GM12878 (cell line): ENCODE data around the gene CREG1. TPM values are rescaled to one million over a fixed set of nuclear protein-coding genes. Genes with fewer than 3 reads are reported as not detected.

ENCODE experiments used
- ATAC-seq: fragments of 200-7000 bp; cut with Tn5 transposase; 3 replicates; pipeline ENCODE4 v1.9.1; 2020; ENCODE audit warnings: mild to moderate bottlenecking, moderate library complexity
- BruUV-seq: library from RNA; stranded (reverse); fragments of 400-500 nt; replicated peaks from 2 replicates; lab custom pipeline; 2021; lab: Mats Ljungman, UMichigan
- CTCF ChIA-PET: fragments of 300-600 bp; sonication (Branson Sonifier 250); formaldehyde crosslinking; extraction: SDS; loops from one replicate; lab custom pipeline; 2021; ENCODE audit warnings: inconsistent platforms; lab: Yijun Ruan, JAX
- POLR2A ChIA-PET: fragments of 350-600 bp; formaldehyde crosslinking; extraction: SDS; loops from one replicate; lab custom pipeline; 2021; ENCODE audit warnings: inconsistent platforms; lab: Charles Lee
- RAD21 ChIA-PET: fragments of 300-600 bp; sonication (Branson Sonifier 250); formaldehyde crosslinking; loops from one replicate; lab custom pipeline; 2023; ENCODE audit warnings: antibody characterized with exemption; ENCODE audit not compliant: unreplicated experiment; lab: Charles Lee
- SMC1A ChIA-PET: fragments of 300-600 bp; sonication (Branson Sonifier 250); formaldehyde crosslinking; loops from one replicate; lab custom pipeline; 2023; ENCODE audit not compliant: unreplicated experiment, uncharacterized antibody; lab: Charles Lee
- DNase-seq: peaks from one replicate; pipeline ENCODE4 v3.0.0-alpha.2; 2011; ENCODE audit warnings: low read depth, low spot score
- FAIRE-seq: peaks from 3 replicates; lab custom pipeline; 2011; peaks lifted over from hg19 to GRCh38; lab: Jason Lieb, UNC
- H2AFZ ChIP-seq: 2 replicates; pipeline ENCODE4 v1.6.0; 2011; ENCODE audit warnings: low read depth, low read length, control low read depth; ENCODE audit not compliant: control insufficient read depth
- H3K27ac ChIP-seq: 2 replicates; pipeline ENCODE4 v1.5.1; 2011; ENCODE audit warnings: control low read depth; ENCODE audit not compliant: control insufficient read depth, insufficient read depth
- H3K27me3 ChIP-seq, 2 experiments: replicated peaks in 1 of 2; 2 replicates each; pipeline versions ENCODE4 v1.6.0 to v1.6.1; 2011; ENCODE audit warnings: low read length in 1 of 2; ENCODE audit not compliant: control insufficient read depth in 2 of 2, insufficient read depth in 2 of 2
- H3K36me3 ChIP-seq, 2 experiments: 2 replicates each; pipeline ENCODE4 v1.5.1; 2011; ENCODE audit warnings: low read length in 1 of 2; ENCODE audit not compliant: control insufficient read depth in 2 of 2, insufficient read depth in 2 of 2
- H3K4me1 ChIP-seq: 2 replicates; pipeline ENCODE4 v1.6.1; 2011; ENCODE audit warnings: mild to moderate bottlenecking, low read length, moderate library complexity, mixed read lengths; ENCODE audit not compliant: control insufficient read depth, insufficient read depth
- H3K4me2 ChIP-seq: 2 replicates; pipeline ENCODE4 v1.6.0; 2011; ENCODE audit warnings: control low read depth; ENCODE audit not compliant: control insufficient read depth, insufficient read depth
- H3K4me3 ChIP-seq: fragments of 200-600 bp; sonication (generic); 2 replicates; pipeline ENCODE4 v1.5.1; 2016
- H3K79me2 ChIP-seq: 2 replicates; pipeline ENCODE4 v1.6.0; 2011; ENCODE audit warnings: low read length; ENCODE audit not compliant: control insufficient read depth, insufficient read depth
- H3K9ac ChIP-seq: 2 replicates; pipeline ENCODE4 v1.8.0; 2011; ENCODE audit warnings: low read length, control low read depth, mixed read lengths; ENCODE audit not compliant: control insufficient read depth, insufficient read depth
- H3K9me3 ChIP-seq: replicated peaks from 3 replicates; pipeline ENCODE4 v1.5.1; 2011; ENCODE audit warnings: mild to moderate bottlenecking, low read length; ENCODE audit not compliant: control insufficient read depth, insufficient read depth
- H4K20me1 ChIP-seq: 2 replicates; pipeline ENCODE4 v1.6.0; 2011; ENCODE audit not compliant: control insufficient read depth, insufficient read depth
- BCLAF1 ChIP-seq: fragments of 450-650 bp; IDR thresholded peaks from 2 replicates; pipeline ENCODE4 v1.6.1; 2017; ENCODE audit warnings: antibody characterized with exemption, mild to moderate bottlenecking, moderate library complexity
- EGR1 ChIP-seq, 2 experiments: IDR thresholded peaks; 1 replicate in 1 of 2; 2 replicates in 1 of 2; pipeline ENCODE4 v1.6.1; 2011 to 2012; ENCODE audit warnings: low read depth in 2 of 2, low read length in 2 of 2, borderline replicate concordance in 1 of 2, mild to moderate bottlenecking in 1 of 2, moderate library complexity in 1 of 2
- ESRRA ChIP-seq: IDR thresholded peaks from 2 replicates; pipeline ENCODE4 v1.6.1; 2012; ENCODE audit warnings: mild to moderate bottlenecking, low read length, improper control_type of control experiment
- FOS ChIP-seq: IDR thresholded peaks from 3 replicates; pipeline ENCODE4 v1.6.1; 2011; ENCODE audit warnings: borderline replicate concordance; ENCODE audit not compliant: insufficient read length; ENCODE audit errors: extremely low read depth
- HCFC1 ChIP-seq: fragments of 150-350 bp; IDR thresholded peaks from 2 replicates; pipeline ENCODE4 v1.6.1; 2014; ENCODE audit warnings: low read length
- HDAC2 ChIP-seq: fragments of 200-600 bp; sonication (generic); IDR thresholded peaks from 2 replicates; pipeline ENCODE4 v1.6.1; 2017
- IKZF1 ChIP-seq: fragments of 450-650 bp; conservative IDR thresholded peaks from 2 replicates; pipeline ENCODE4 v1.6.1; 2017; ENCODE audit warnings: antibody characterized with exemption, mild to moderate bottlenecking
- IKZF2 ChIP-seq, 2 experiments: fragments of 450-650 bp; IDR thresholded peaks; 2 replicates each; pipeline ENCODE4 v1.6.1; 2017; ENCODE audit warnings: mild to moderate bottlenecking in 2 of 2, moderate library complexity in 2 of 2
- JUNB ChIP-seq: IDR thresholded peaks from 2 replicates; pipeline ENCODE4 v1.6.1; 2016; ENCODE audit warnings: antibody characterized with exemption, mild to moderate bottlenecking
- NFXL1 ChIP-seq: fragments of 450-650 bp; IDR thresholded peaks from 2 replicates; pipeline ENCODE4 v1.6.1; 2017; ENCODE audit warnings: antibody characterized with exemption, mild to moderate bottlenecking, borderline replicate concordance
- NR2C2 ChIP-seq: IDR thresholded peaks from 2 replicates; pipeline ENCODE4 v1.6.1; 2011; ENCODE audit warnings: borderline replicate concordance, low read depth; ENCODE audit not compliant: control insufficient read depth, insufficient read length
- PAX8 ChIP-seq: fragments of 450-650 bp; IDR thresholded peaks from 2 replicates; pipeline ENCODE4 v1.6.1; 2017; ENCODE audit warnings: mild to moderate bottlenecking, moderate library complexity
- RELA ChIP-seq: fragments of 450-650 bp; IDR thresholded peaks from 2 replicates; pipeline ENCODE4 v1.8.0; 2014; ENCODE audit warnings: borderline replicate concordance; ENCODE audit not compliant: partially characterized antibody
- SIX5 ChIP-seq: IDR thresholded peaks from 2 replicates; pipeline ENCODE4 v1.6.1; 2011; ENCODE audit warnings: mild to moderate bottlenecking, low read depth, low read length, moderate library complexity; ENCODE audit not compliant: severe bottlenecking
- SMARCA5 ChIP-seq: fragments of 450-650 bp; IDR thresholded peaks from 2 replicates; pipeline ENCODE4 v1.6.1; 2017; ENCODE audit warnings: mild to moderate bottlenecking
- SRF ChIP-seq, 2 experiments: IDR thresholded peaks; 2 replicates each; pipeline ENCODE4 v1.6.1; 2011; ENCODE audit warnings: low read depth in 2 of 2, low read length in 2 of 2, mild to moderate bottlenecking in 1 of 2, moderate library complexity in 1 of 2
- SUZ12 ChIP-seq: fragments of 200-600 bp; sonication (generic); IDR thresholded peaks from one replicate; pipeline ENCODE4 v1.6.1; 2018; ENCODE audit warnings: antibody characterized with exemption, mild to moderate bottlenecking; ENCODE audit not compliant: unreplicated experiment
- TARDBP ChIP-seq: IDR thresholded peaks from 2 replicates; pipeline ENCODE4 v1.6.1; 2016; ENCODE audit warnings: borderline replicate concordance
- ZBED1 ChIP-seq: IDR thresholded peaks from 2 replicates; pipeline ENCODE4 v1.6.1; 2016; ENCODE audit warnings: borderline replicate concordance
- ZNF207 ChIP-seq: fragments of 450-650 bp; IDR thresholded peaks from 2 replicates; pipeline ENCODE4 v1.6.1; 2014; ENCODE audit warnings: antibody characterized with exemption, mild to moderate bottlenecking, borderline replicate concordance
- ZSCAN29 ChIP-seq: fragments of 450-650 bp; IDR thresholded peaks from 2 replicates; pipeline ENCODE4 v1.6.1; 2017; ENCODE audit warnings: mild to moderate bottlenecking, moderate library complexity
- WGBS: methylation state at CpG from one replicate; pipeline ENCODE4 v1.1.6; 2016; ENCODE audit warnings: low lambda C conversion rate; ENCODE audit not compliant: insufficient replicate concordance, insufficient coverage; ENCODE audit errors: missing lambda C conversion rate; 5-methylcytosine and 5-hydroxymethylcytosine counted together
- in situ Hi-C: fragments of 300-500 bp; cut with MboI; formaldehyde crosslinking; loops from 9 replicates; pipeline ENCODE4 v1.14.3; 2018; ENCODE audit warnings: mixed read lengths
- intact Hi-C: fragments of 100-400 bp; cut with micrococcal nuclease; formaldehyde crosslinking; loops from one replicate; pipeline ENCODE4 v1.14.2; 2022; ENCODE audit not compliant: unreplicated experiment
- polyA plus RNA-seq, 11 experiments: library from polyadenylated mRNA; depleted of rRNA in 4 of 11; unstranded in 6 of 11; stranded (reverse) in 5 of 11; fragments of >200 nt; fragmentation: Nextera tagmentation in 4 of 11; fragmentation: Illumina TruSeq in 1 of 11; extraction: Ambion mirVana in 4 of 11; extraction: Trizol in 1 of 11; gene quantifications; 1 replicate in 1 of 11; 2 replicates in 10 of 11; pipeline versions ENCODE4 v1.2.1 to v1.2.3, GENCODE V29; 2011 to 2016; ENCODE audit warnings: inconsistent platforms in 2 of 11, missing spikeins in 2 of 11, low read depth in 1 of 11
- total RNA-seq, 4 experiments: library from RNA; depleted of rRNA in 3 of 4; stranded (reverse); fragments of >200 nt in 3 of 4; fragmentation: Illumina TruSeq in 1 of 4; extraction: Trizol in 1 of 4; gene quantifications; 2 replicates each; pipeline versions ENCODE4 v1.2.1 to v1.2.3, GENCODE V29; 2013 to 2021

The CREG1 gene
- total and polyA plus RNA-seq, 10 of the 15 experiments (the other 5 are each of a cell fraction or from before 2014, with no cell fraction given) = 5.3 to 43.8 (median 22.1) TPM

GRCh38 chr1:167512046-167512654 is 41.4 kb downstream of the CREG1 start (continued):
- TF ChIP-seq TARDBP (no peak), ZBED1 (no peak)

GRCh38 chr1:167511374-167511986 is 42.1 kb downstream of the CREG1 start:
- SMC1A ChIA-PET = no interaction called here

More at GRCh38 chr1:167511374-167511986, 42.1 kb downstream of the CREG1 start:
- Histone ChIP-seq H2AFZ (no peak overlapping the region), H3K79me2 (no peaks in the 10 kb centered on the region), H4K20me1 (no peaks in the 10 kb centered on the region), H3K27me3 (no peaks in the 10 kb centered on the region; a peak in 1 of 4 replicates), H3K36me3 (no peaks in the 10 kb centered on the region), H3K4me2 (no peak overlapping the region), H3K27ac (no peak overlapping the region), H3K4me3 (no peak overlapping the region), H3K4me1 (no peaks in the 10 kb centered on the region), H3K9me3 (no peaks in the 10 kb centered on the region), H3K9ac (no peak overlapping the region)
- in situ Hi-C loops = no loop called here
- intact Hi-C loops = no loop called here
- ChIA-PET RAD21 (no interaction called here), CTCF (no interaction called here), POLR2A (no interaction called here)
- DNase-seq = no peak
- TF ChIP-seq HDAC2 (no peak), RELA (no peak), ESRRA (no peak), FOS (no peak), ZNF207 (no peak), IKZF1 (no peak), BCLAF1 (no peak), SMARCA5 (no peak), HCFC1 (no peak), NFXL1 (no peak), SRF (IDR thresholded peaks at IDR 0.05; ENCODE audit: low read depth in 2 of 2, low read length in 2 of 2) (no peak), SUZ12 (no peak), ZSCAN29 (no peak), SIX5 (no peak), EGR1 (IDR thresholded peaks at IDR 0.05; ENCODE audit: borderline replicate concordance in 1 of 2, low read depth in 2 of 2, low read length in 2 of 2) (no peak), PAX8 (no peak), NR2C2 (no peak), IKZF2 (IDR thresholded peaks at IDR 0.05) (no peak), JUNB (no peak)
- WGBS = 41% methylated on average over 11 of the region's 11 CpGs
- no peak for ATAC-seq
- FAIRE-seq = no peak
- BruUV-seq = no TSS peak
